Mammary epithelial cell (primary cell): ENCODE measurements around the gene GCDH.

Source experiments
- EZH2 ChIP-seq: IDR thresholded peaks from 2 replicates; pipeline ENCODE4 v1.6.1; 2012; ENCODE audit warnings: low read length, inconsistent platforms, borderline replicate concordance
- TF ChIP-seq, protein P1 (sequence below), 2 donors: IDR thresholded peaks in 1 of 2; conservative IDR thresholded peaks in 1 of 2; 2 replicates each; pipeline ENCODE4 v1.5.1; 2011 to 2012; ENCODE audit warnings: inconsistent platforms in 2 of 2, low read length in 2 of 2, mild to moderate bottlenecking in 2 of 2, control low read depth in 1 of 2, low read depth in 1 of 2; ENCODE audit not compliant: insufficient read depth in 1 of 2; ENCODE audit errors: extremely low read depth in 1 of 2

DNA sequence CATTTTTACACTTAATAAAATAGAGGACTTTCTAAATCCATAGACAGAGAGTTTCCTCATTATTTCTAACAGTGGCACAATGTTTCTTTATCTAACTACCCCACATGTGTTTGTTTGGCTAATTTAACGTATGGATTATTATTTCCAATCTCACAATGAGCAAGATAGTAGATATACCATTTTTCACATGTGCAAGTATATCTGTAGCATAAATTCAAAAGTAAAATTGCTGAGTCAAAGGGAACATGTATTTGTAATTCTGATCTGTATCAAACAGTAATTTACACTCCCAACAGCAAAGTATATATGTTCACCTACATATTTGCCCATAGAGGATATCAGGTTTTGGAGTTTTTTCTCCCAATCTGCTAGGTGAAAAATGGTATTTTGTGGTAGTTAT is 34.3 kb upstream of the GCDH start:
- TF ChIP-seq, protein P1, sequence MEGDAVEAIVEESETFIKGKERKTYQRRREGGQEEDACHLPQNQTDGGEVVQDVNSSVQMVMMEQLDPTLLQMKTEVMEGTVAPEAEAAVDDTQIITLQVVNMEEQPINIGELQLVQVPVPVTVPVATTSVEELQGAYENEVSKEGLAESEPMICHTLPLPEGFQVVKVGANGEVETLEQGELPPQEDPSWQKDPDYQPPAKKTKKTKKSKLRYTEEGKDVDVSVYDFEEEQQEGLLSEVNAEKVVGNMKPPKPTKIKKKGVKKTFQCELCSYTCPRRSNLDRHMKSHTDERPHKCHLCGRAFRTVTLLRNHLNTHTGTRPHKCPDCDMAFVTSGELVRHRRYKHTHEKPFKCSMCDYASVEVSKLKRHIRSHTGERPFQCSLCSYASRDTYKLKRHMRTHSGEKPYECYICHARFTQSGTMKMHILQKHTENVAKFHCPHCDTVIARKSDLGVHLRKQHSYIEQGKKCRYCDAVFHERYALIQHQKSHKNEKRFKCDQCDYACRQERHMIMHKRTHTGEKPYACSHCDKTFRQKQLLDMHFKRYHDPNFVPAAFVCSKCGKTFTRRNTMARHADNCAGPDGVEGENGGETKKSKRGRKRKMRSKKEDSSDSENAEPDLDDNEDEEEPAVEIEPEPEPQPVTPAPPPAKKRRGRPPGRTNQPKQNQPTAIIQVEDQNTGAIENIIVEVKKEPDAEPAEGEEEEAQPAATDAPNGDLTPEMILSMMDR (conservative IDR thresholded peaks at IDR 0.05 in 1 of 2, IDR thresholded peaks at IDR 0.05 in 1 of 2; ENCODE audit: extremely low read depth in 1 of 2, insufficient read depth in 1 of 2, low read depth in 1 of 2, low read length in 2 of 2), result no peak
- TF ChIP-seq EZH2, result no peak
